NCI-H1694 treated with DMSO at 0.1 percent for 48 hours (cell line): ENCODE data around the gene KCNK18.

Source experiments
- DNase-seq: peaks from one replicate; lab custom pipeline; 2025; lab: John Stamatoyannopoulos, UW

The KCNK18 gene

GRCh38 chr10:117197189-117197588 is at the start of gene KCNK18:
KCNK18 (plus strand) TSS chr10:117197489; CDS start chr10:117197489, 0 bp downstream.
- DNase-seq, result no peak

GRCh38 chr10:117148284-117148683 is 49.0 kb upstream of the KCNK18 start:
- DNase-seq, result no peak

- DNase-seq, result no peak
Measured at GRCh38 chr10:117152668-117153067, 44.6 kb upstream of the KCNK18 start.

- DNase-seq, result no peak
Measured at GRCh38 chr10:117158297-117158696, 39.0 kb upstream of the KCNK18 start.

- DNase-seq, result no peak
Measured at GRCh38 chr10:117159390-117159789, 37.9 kb upstream of the KCNK18 start.

GRCh38 chr10:117160567-117160966 is 36.7 kb upstream of the KCNK18 start:
- no peak for DNase-seq

- DNase-seq, result no peak
Measured at GRCh38 chr10:117161386-117162033, 35.8 kb upstream of the KCNK18 start.

- no peak for DNase-seq
Measured at GRCh38 chr10:117162093-117163060, 34.9 kb upstream of the KCNK18 start.

- DNase-seq, result peak; percentile 3
Measured at GRCh38 chr10:117163061-117163953, 34.0 kb upstream of the KCNK18 start.

GRCh38 chr10:117163954-117164548 is 33.2 kb upstream of the KCNK18 start:
- DNase-seq, result no peak

GRCh38 chr10:117164592-117165537 is 32.4 kb upstream of the KCNK18 start:
- DNase-seq, result no peak

GRCh38 chr10:117165538-117166417 is 31.5 kb upstream of the KCNK18 start:
- no peak for DNase-seq

GRCh38 chr10:117166418-117167345 is 30.6 kb upstream of the KCNK18 start:
- no peak for DNase-seq

GRCh38 chr10:117167346-117167788 is 29.9 kb upstream of the KCNK18 start:
- no peak for DNase-seq

GRCh38 chr10:117167789-117168674 is 29.3 kb upstream of the KCNK18 start:
- no peak for DNase-seq

GRCh38 chr10:117168729-117169128 is 28.6 kb upstream of the KCNK18 start:
- DNase-seq, result no peak

- DNase-seq, result no peak
Measured at GRCh38 chr10:117169480-117169879, 27.8 kb upstream of the KCNK18 start.
